GM12878 (cell line): ENCODE data around the gene PACS1. TPM values are rescaled to one million over a fixed set of nuclear protein-coding genes. Genes with fewer than 3 reads are reported as not detected.

Experiments used
- ATAC-seq: fragments of 200-7000 bp; cut with Tn5 transposase; 3 replicates; pipeline ENCODE4 v1.9.1; 2020; ENCODE audit warnings: mild to moderate bottlenecking, moderate library complexity
- BruUV-seq: library from RNA; stranded (reverse); fragments of 400-500 nt; replicated peaks from 2 replicates; lab custom pipeline; 2021; lab: Mats Ljungman, UMichigan
- CTCF ChIA-PET: fragments of 300-600 bp; sonication (Branson Sonifier 250); formaldehyde crosslinking; extraction: SDS; loops from one replicate; lab custom pipeline; 2021; ENCODE audit warnings: inconsistent platforms; lab: Yijun Ruan, JAX
- POLR2A ChIA-PET: fragments of 350-600 bp; formaldehyde crosslinking; extraction: SDS; loops from one replicate; lab custom pipeline; 2021; ENCODE audit warnings: inconsistent platforms; lab: Charles Lee
- RAD21 ChIA-PET: fragments of 300-600 bp; sonication (Branson Sonifier 250); formaldehyde crosslinking; loops from one replicate; lab custom pipeline; 2023; ENCODE audit warnings: antibody characterized with exemption; ENCODE audit not compliant: unreplicated experiment; lab: Charles Lee
- SMC1A ChIA-PET: fragments of 300-600 bp; sonication (Branson Sonifier 250); formaldehyde crosslinking; loops from one replicate; lab custom pipeline; 2023; ENCODE audit not compliant: unreplicated experiment, uncharacterized antibody; lab: Charles Lee
- DNase-seq: peaks from one replicate; pipeline ENCODE4 v3.0.0-alpha.2; 2011; ENCODE audit warnings: low read depth, low spot score
- FAIRE-seq: peaks from 3 replicates; lab custom pipeline; 2011; peaks lifted over from hg19 to GRCh38; lab: Jason Lieb, UNC
- H2AFZ ChIP-seq: 2 replicates; pipeline ENCODE4 v1.6.0; 2011; ENCODE audit warnings: low read depth, low read length, control low read depth; ENCODE audit not compliant: control insufficient read depth
- H3K27ac ChIP-seq: 2 replicates; pipeline ENCODE4 v1.5.1; 2011; ENCODE audit warnings: control low read depth; ENCODE audit not compliant: control insufficient read depth, insufficient read depth
- H3K27me3 ChIP-seq, 2 experiments: replicated peaks in 1 of 2; 2 replicates each; pipeline versions ENCODE4 v1.6.0 to v1.6.1; 2011; ENCODE audit warnings: low read length in 1 of 2; ENCODE audit not compliant: control insufficient read depth in 2 of 2, insufficient read depth in 2 of 2
- H3K36me3 ChIP-seq, 2 experiments: 2 replicates each; pipeline ENCODE4 v1.5.1; 2011; ENCODE audit warnings: low read length in 1 of 2; ENCODE audit not compliant: control insufficient read depth in 2 of 2, insufficient read depth in 2 of 2
- H3K4me1 ChIP-seq: 2 replicates; pipeline ENCODE4 v1.6.1; 2011; ENCODE audit warnings: mild to moderate bottlenecking, low read length, moderate library complexity, mixed read lengths; ENCODE audit not compliant: control insufficient read depth, insufficient read depth
- H3K4me2 ChIP-seq: 2 replicates; pipeline ENCODE4 v1.6.0; 2011; ENCODE audit warnings: control low read depth; ENCODE audit not compliant: control insufficient read depth, insufficient read depth
- H3K4me3 ChIP-seq: fragments of 200-600 bp; sonication (generic); 2 replicates; pipeline ENCODE4 v1.5.1; 2016
- H3K79me2 ChIP-seq: 2 replicates; pipeline ENCODE4 v1.6.0; 2011; ENCODE audit warnings: low read length; ENCODE audit not compliant: control insufficient read depth, insufficient read depth
- H3K9ac ChIP-seq: 2 replicates; pipeline ENCODE4 v1.8.0; 2011; ENCODE audit warnings: low read length, control low read depth, mixed read lengths; ENCODE audit not compliant: control insufficient read depth, insufficient read depth
- H3K9me3 ChIP-seq: replicated peaks from 3 replicates; pipeline ENCODE4 v1.5.1; 2011; ENCODE audit warnings: mild to moderate bottlenecking, low read length; ENCODE audit not compliant: control insufficient read depth, insufficient read depth
- H4K20me1 ChIP-seq: 2 replicates; pipeline ENCODE4 v1.6.0; 2011; ENCODE audit not compliant: control insufficient read depth, insufficient read depth
- CEBPB ChIP-seq, 2 experiments: fragments of 150-350 bp in 1 of 2; IDR thresholded peaks; 2 replicates each; pipeline ENCODE4 v1.6.1; 2012 to 2014; ENCODE audit warnings: low read depth in 2 of 2, low read length in 2 of 2, borderline replicate concordance in 1 of 2, inconsistent platforms in 1 of 2
- CTCF ChIP-seq, 3 experiments: IDR thresholded peaks in 2 of 3; conservative IDR thresholded peaks in 1 of 3; 2 replicates each; pipeline ENCODE4 v1.5.1; 2011; ENCODE audit warnings: low read depth in 3 of 3, low read length in 3 of 3, mild to moderate bottlenecking in 3 of 3, control low read depth in 2 of 3, moderate library complexity in 2 of 3, inconsistent platforms in 1 of 3, mixed read lengths in 1 of 3; ENCODE audit not compliant: control insufficient read depth in 2 of 3, insufficient read depth in 1 of 3; ENCODE audit errors: extremely low read depth in 1 of 3
- EED ChIP-seq: sonication (generic); IDR thresholded peaks from 2 replicates; pipeline ENCODE4 v1.6.1; 2016; ENCODE audit warnings: antibody characterized with exemption, low read depth
- NFIC ChIP-seq: IDR thresholded peaks from 2 replicates; pipeline ENCODE4 v1.6.1; 2012; ENCODE audit warnings: low read depth, mild to moderate bottlenecking, inconsistent platforms, low read length, moderate library complexity
- RUNX3 ChIP-seq: IDR thresholded peaks from 2 replicates; pipeline ENCODE4 v1.6.1; 2012; ENCODE audit warnings: low read length, inconsistent platforms
- SREBF2 ChIP-seq: IDR thresholded peaks from 2 replicates; pipeline ENCODE4 v1.6.1; 2012; ENCODE audit warnings: mild to moderate bottlenecking, low read length
- WGBS: methylation state at CpG from one replicate; pipeline ENCODE4 v1.1.6; 2016; ENCODE audit warnings: low lambda C conversion rate; ENCODE audit not compliant: insufficient replicate concordance, insufficient coverage; ENCODE audit errors: missing lambda C conversion rate; 5-methylcytosine and 5-hydroxymethylcytosine counted together
- in situ Hi-C: fragments of 300-500 bp; cut with MboI; formaldehyde crosslinking; loops from 9 replicates; pipeline ENCODE4 v1.14.3; 2018; ENCODE audit warnings: mixed read lengths
- intact Hi-C: fragments of 100-400 bp; cut with micrococcal nuclease; formaldehyde crosslinking; loops from one replicate; pipeline ENCODE4 v1.14.2; 2022; ENCODE audit not compliant: unreplicated experiment
- polyA plus RNA-seq, 11 experiments: library from polyadenylated mRNA; depleted of rRNA in 4 of 11; unstranded in 6 of 11; stranded (reverse) in 5 of 11; fragments of >200 nt; fragmentation: Nextera tagmentation in 4 of 11; fragmentation: Illumina TruSeq in 1 of 11; extraction: Ambion mirVana in 4 of 11; extraction: Trizol in 1 of 11; gene quantifications; 1 replicate in 1 of 11; 2 replicates in 10 of 11; pipeline versions ENCODE4 v1.2.1 to v1.2.3, GENCODE V29; 2011 to 2016; ENCODE audit warnings: inconsistent platforms in 2 of 11, missing spikeins in 2 of 11, low read depth in 1 of 11
- total RNA-seq, 4 experiments: library from RNA; depleted of rRNA in 3 of 4; stranded (reverse); fragments of >200 nt in 3 of 4; fragmentation: Illumina TruSeq in 1 of 4; extraction: Trizol in 1 of 4; gene quantifications; 2 replicates each; pipeline versions ENCODE4 v1.2.1 to v1.2.3, GENCODE V29; 2013 to 2021

Gene PACS1
- total and polyA plus RNA-seq, 10 of the 15 experiments (the other 5 are each of a cell fraction or from before 2014, with no cell fraction given), result 1.1 to 74.3 (median 17.9) TPM

GRCh38 chr11:66106786-66107599 lies 36.9 kb downstream of the PACS1 start:
- Histone ChIP-seq H3K4me2 (peak overlapping the region; percentile 34; the same call in 1 of the 2 replicates), H4K20me1 (no peaks in the 10 kb centered on the region), H3K9ac (no peak overlapping the region), H3K9me3 (no peaks in the 10 kb centered on the region), H3K4me3 (no peak overlapping the region), H3K79me2 (peaks cover 51% of the 10 kb centered on the region), H3K27ac (peak overlapping the region; percentile 40; the same call in 1 of the 2 replicates), H3K27me3 (no peaks in the 10 kb centered on the region), H2AFZ (no peak overlapping the region), H3K4me1 (peaks cover 55% of the 10 kb centered on the region), H3K36me3 (peaks cover 0 to 7% of the 10 kb centered on the region in 2 experiments; a peak in 2 of 4 replicates)
- TF ChIP-seq EED, result peak; percentile 64; the same call in 1 of the 2 replicates
- TF ChIP-seq CEBPB (IDR thresholded peaks at IDR 0.05; ENCODE audit: borderline replicate concordance in 1 of 2, low read depth in 2 of 2, low read length in 2 of 2), result no peak
- 0 out of 2 replicates have a peak, but pooled peaks have one; percentile 30 for TF ChIP-seq NFIC
- TF ChIP-seq SREBF2, result no peak
- peak; percentile 68 for TF ChIP-seq RUNX3
- TF ChIP-seq CTCF (IDR thresholded peaks at IDR 0.05 in 2 of 3, conservative IDR thresholded peaks at IDR 0.05 in 1 of 3; ENCODE audit: control insufficient read depth in 2 of 3, extremely low read depth in 1 of 3, insufficient read depth in 1 of 3, low read depth in 3 of 3, low read length in 3 of 3), result no peak
- POLR2A ChIA-PET, result interaction anchor here (0.6 to 1.3 kb wide), 7 partner anchors 8 to 31 kb away, joined by 3 to 5 read pairs (median 3); no protein-coding TSS in a partner anchor
- DNase-seq, result no peak
- FAIRE-seq, result no peak
- WGBS, result 13% methylated on average over 4 of the region's 4 CpGs
- RAD21 ChIA-PET, result no interaction called here
- SMC1A ChIA-PET, result interaction anchor here (0.9 to 1.4 kb wide), 2 partner anchors 29 to 36 kb away, joined by 3 to 4 read pairs; no protein-coding TSS in a partner anchor
- CTCF ChIA-PET, result interaction anchor here (0.6 to 2.1 kb wide), 3 partner anchors 12 to 62 kb away, joined by 4 to 7 read pairs (median 7); no protein-coding TSS in a partner anchor
- intact Hi-C loops, result no loop called here
- in situ Hi-C loops, result no loop called here
- no peak for ATAC-seq
- BruUV-seq, result no TSS peak
